ENCODE results near the gene RCOR1. TPM values are rescaled to one million over a fixed set of nuclear protein-coding genes. Genes with fewer than 3 reads are reported as not detected.

RCOR1 gene
- total RNA-seq, 1 donor from 2014 or later: 19.7 TPM

- peaks cover 14% of the 10 kb centered on the region for H3K36me3 ChIP-seq (ENCODE audit: control insufficient read depth, insufficient read depth, low read length)
- no peak overlapping the region for H3K4me3 ChIP-seq (ENCODE audit: low read depth, low read length)
- DNase-seq (ENCODE audit: low read depth) (no peak), FAIRE-seq (no peak)
- H3K27me3 ChIP-seq (ENCODE audit: control insufficient read depth, insufficient read depth, low read length): no peaks in the 10 kb centered on the region
- TF ChIP-seq CTCF (IDR thresholded peaks at IDR 0.05; ENCODE audit: insufficient read depth, low read length, severe bottlenecking): no peak
Observed at GRCh38 chr14:102708494-102708893, 116.0 kb downstream of the RCOR1 start.

GRCh38 chr14:102711207-102711606 is 118.8 kb downstream of the RCOR1 start:
- DNase-seq (ENCODE audit: low read depth) (no peak), FAIRE-seq (no peak)
- H3K36me3 ChIP-seq (ENCODE audit: control insufficient read depth, insufficient read depth, low read length): peaks cover 14% of the 10 kb centered on the region
- no peak for TF ChIP-seq CTCF (IDR thresholded peaks at IDR 0.05; ENCODE audit: insufficient read depth, low read length, severe bottlenecking)
- no peak overlapping the region for H3K4me3 ChIP-seq (ENCODE audit: low read depth, low read length)
- no peaks in the 10 kb centered on the region for H3K27me3 ChIP-seq (ENCODE audit: control insufficient read depth, insufficient read depth, low read length)

GRCh38 chr14:102711946-102712345 is 119.5 kb downstream of the RCOR1 start:
- H3K36me3 ChIP-seq (ENCODE audit: control insufficient read depth, insufficient read depth, low read length): peaks cover 14% of the 10 kb centered on the region
- H3K27me3 ChIP-seq (ENCODE audit: control insufficient read depth, insufficient read depth, low read length): no peaks in the 10 kb centered on the region
- FAIRE-seq (no peak), DNase-seq (ENCODE audit: low read depth) (no peak)
- no peak for TF ChIP-seq CTCF (IDR thresholded peaks at IDR 0.05; ENCODE audit: insufficient read depth, low read length, severe bottlenecking)
- H3K4me3 ChIP-seq (ENCODE audit: low read depth, low read length): no peak overlapping the region

GRCh38 chr14:102717276-102717675 is 124.8 kb downstream of the RCOR1 start:
- Histone ChIP-seq H3K27me3 (ENCODE audit: control insufficient read depth, insufficient read depth, low read length) (no peaks in the 10 kb centered on the region), H3K36me3 (ENCODE audit: control insufficient read depth, insufficient read depth, low read length) (peaks cover 15% of the 10 kb centered on the region), H3K4me3 (ENCODE audit: low read depth, low read length) (no peak overlapping the region)
- FAIRE-seq: no peak
- DNase-seq (ENCODE audit: low read depth): no peak
- TF ChIP-seq CTCF (IDR thresholded peaks at IDR 0.05; ENCODE audit: insufficient read depth, low read length, severe bottlenecking): no peak

- H3K27me3 ChIP-seq (ENCODE audit: control insufficient read depth, insufficient read depth, low read length): no peaks in the 10 kb centered on the region
- H3K36me3 ChIP-seq (ENCODE audit: control insufficient read depth, insufficient read depth, low read length): peaks cover 25% of the 10 kb centered on the region
- H3K4me3 ChIP-seq (ENCODE audit: low read depth, low read length): no peak overlapping the region
- no peak for DNase-seq (ENCODE audit: low read depth)
- FAIRE-seq: no peak
- TF ChIP-seq CTCF (IDR thresholded peaks at IDR 0.05; ENCODE audit: insufficient read depth, low read length, severe bottlenecking): no peak
Observed at GRCh38 chr14:102722646-102723045, 130.2 kb downstream of the RCOR1 start.

GRCh38 chr14:102723650-102724049 is 131.2 kb downstream of the RCOR1 start:
- Histone ChIP-seq H3K27me3 (ENCODE audit: control insufficient read depth, insufficient read depth, low read length) (no peaks in the 10 kb centered on the region), H3K4me3 (ENCODE audit: low read depth, low read length) (no peak overlapping the region), H3K36me3 (ENCODE audit: control insufficient read depth, insufficient read depth, low read length) (peaks cover 28% of the 10 kb centered on the region)
- FAIRE-seq (no peak), DNase-seq (ENCODE audit: low read depth) (no peak)
- TF ChIP-seq CTCF (IDR thresholded peaks at IDR 0.05; ENCODE audit: insufficient read depth, low read length, severe bottlenecking): no peak

Measured in bronchial epithelial cell (primary cell).